ENCODE results near the gene NSG1.

GRCh38 chr4:4386296-4386735 lies 586 bp upstream of the NSG1 start:
- TF ChIP-seq EZH2 (IDR thresholded peaks at IDR 0.05; ENCODE audit: insufficient read depth, poor library complexity, severe bottlenecking): no peak
- no peak for TF ChIP-seq EZH2phosphoT487 (IDR thresholded peaks at IDR 0.05; ENCODE audit: insufficient read depth, low read depth)

Data from GM23248 (cell line).